22Rv1 (cell line): ENCODE measurements around the gene EHHADH.

ENCODE experiments used
- ZFX ChIP-seq: fragments of 450-650 bp; IDR thresholded peaks from 2 replicates; pipeline ENCODE4 v1.6.1; 2017; ENCODE audit warnings: antibody characterized with exemption, borderline replicate concordance
- TF ChIP-seq, protein P1 (sequence below): fragments of 450-650 bp; IDR thresholded peaks from 2 replicates; pipeline ENCODE4 v1.5.1; 2017; ENCODE audit warnings: mild to moderate bottlenecking

DNA sequence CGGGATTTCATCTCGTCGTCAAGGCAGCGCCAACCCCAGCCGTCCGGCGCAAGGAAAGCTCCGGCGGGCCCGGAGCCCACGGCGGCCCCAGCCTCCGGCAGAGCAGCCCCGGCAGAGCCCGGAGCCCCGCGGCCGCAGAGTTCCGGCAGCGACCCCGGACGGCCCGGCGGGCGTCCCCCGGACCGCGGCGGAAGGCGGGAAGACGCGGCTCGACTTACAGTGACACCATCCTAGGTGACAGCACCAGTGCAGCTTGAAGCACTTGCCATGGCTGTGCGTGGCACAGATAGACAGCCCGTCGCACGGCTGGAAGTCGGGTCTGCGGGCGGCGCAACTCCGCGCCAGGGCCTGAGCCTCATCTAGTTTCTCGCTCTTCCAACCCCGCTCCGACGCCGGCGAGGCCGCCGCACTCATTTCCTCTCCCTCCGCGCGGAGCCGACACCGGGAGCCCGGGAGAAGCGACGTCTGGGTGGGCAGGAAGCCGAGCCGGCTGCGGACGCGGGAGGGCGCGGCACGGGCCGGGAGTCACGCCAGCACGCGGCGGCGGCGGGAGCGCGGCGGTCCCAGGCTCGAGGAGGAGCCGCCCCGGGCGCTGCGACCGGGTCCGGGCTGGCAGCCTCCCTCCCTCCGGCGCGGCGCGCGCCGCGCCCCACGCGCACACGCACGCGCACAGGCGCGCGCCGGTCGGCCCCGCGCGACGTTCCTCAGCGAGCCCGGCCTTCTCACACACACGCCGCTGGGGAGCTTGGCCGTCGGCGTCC is 101.3 kb downstream of the EHHADH start, which contains the start of gene C3orf70:
- TF ChIP-seq, protein P1, sequence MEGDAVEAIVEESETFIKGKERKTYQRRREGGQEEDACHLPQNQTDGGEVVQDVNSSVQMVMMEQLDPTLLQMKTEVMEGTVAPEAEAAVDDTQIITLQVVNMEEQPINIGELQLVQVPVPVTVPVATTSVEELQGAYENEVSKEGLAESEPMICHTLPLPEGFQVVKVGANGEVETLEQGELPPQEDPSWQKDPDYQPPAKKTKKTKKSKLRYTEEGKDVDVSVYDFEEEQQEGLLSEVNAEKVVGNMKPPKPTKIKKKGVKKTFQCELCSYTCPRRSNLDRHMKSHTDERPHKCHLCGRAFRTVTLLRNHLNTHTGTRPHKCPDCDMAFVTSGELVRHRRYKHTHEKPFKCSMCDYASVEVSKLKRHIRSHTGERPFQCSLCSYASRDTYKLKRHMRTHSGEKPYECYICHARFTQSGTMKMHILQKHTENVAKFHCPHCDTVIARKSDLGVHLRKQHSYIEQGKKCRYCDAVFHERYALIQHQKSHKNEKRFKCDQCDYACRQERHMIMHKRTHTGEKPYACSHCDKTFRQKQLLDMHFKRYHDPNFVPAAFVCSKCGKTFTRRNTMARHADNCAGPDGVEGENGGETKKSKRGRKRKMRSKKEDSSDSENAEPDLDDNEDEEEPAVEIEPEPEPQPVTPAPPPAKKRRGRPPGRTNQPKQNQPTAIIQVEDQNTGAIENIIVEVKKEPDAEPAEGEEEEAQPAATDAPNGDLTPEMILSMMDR = no peak
- no peak for TF ChIP-seq ZFX
